ENCODE measurements around the gene WFIKKN2.

DNA sequence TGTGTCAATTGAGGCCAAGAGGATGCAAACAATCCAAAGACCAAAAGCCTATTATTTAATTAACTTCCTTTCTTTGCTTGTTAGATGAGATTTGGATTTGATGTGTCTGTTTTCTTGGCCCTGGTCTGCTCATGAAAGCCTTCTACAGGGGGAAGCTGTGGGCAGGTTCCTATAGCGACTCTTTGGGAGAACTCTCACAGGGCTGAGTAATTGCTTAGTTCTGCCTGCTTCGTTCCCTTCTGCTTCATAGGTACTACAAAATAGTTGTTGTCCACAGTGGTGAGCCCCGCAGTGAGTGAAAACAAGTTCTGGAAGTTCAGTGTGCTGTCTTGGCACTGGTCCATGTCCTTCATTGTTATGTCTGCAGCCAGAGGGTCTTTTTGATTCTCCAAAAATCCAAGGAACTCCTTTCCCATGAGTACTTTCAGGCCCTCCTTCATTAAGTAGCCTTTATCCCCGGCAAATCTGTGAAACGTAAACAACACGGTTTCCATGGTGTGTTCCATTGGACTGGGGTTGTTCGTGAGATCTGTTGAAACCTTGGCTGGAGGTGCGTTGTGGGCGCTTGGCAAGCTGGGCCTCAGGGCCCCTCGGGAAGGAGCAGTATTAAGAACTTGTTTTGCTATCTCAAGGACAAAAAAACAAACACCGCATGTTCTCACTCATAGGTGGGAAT is 38.1 kb upstream of the WFIKKN2 start:
- TF ChIP-seq, protein P1, sequence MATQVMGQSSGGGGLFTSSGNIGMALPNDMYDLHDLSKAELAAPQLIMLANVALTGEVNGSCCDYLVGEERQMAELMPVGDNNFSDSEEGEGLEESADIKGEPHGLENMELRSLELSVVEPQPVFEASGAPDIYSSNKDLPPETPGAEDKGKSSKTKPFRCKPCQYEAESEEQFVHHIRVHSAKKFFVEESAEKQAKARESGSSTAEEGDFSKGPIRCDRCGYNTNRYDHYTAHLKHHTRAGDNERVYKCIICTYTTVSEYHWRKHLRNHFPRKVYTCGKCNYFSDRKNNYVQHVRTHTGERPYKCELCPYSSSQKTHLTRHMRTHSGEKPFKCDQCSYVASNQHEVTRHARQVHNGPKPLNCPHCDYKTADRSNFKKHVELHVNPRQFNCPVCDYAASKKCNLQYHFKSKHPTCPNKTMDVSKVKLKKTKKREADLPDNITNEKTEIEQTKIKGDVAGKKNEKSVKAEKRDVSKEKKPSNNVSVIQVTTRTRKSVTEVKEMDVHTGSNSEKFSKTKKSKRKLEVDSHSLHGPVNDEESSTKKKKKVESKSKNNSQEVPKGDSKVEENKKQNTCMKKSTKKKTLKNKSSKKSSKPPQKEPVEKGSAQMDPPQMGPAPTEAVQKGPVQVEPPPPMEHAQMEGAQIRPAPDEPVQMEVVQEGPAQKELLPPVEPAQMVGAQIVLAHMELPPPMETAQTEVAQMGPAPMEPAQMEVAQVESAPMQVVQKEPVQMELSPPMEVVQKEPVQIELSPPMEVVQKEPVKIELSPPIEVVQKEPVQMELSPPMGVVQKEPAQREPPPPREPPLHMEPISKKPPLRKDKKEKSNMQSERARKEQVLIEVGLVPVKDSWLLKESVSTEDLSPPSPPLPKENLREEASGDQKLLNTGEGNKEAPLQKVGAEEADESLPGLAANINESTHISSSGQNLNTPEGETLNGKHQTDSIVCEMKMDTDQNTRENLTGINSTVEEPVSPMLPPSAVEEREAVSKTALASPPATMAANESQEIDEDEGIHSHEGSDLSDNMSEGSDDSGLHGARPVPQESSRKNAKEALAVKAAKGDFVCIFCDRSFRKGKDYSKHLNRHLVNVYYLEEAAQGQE (IDR thresholded peaks at IDR 0.05; ENCODE audit: insufficient read depth in 1 of 2, low read depth in 2 of 2, low read length in 2 of 2), result no peak
- no peak for TF ChIP-seq TAF1 (IDR thresholded peaks at IDR 0.05; ENCODE audit: borderline replicate concordance, insufficient read depth, low read length)
- TF ChIP-seq POLR2AphosphoS5 (IDR thresholded peaks at IDR 0.05; ENCODE audit: low read depth, low read length), result no peak
